Mononuclear cell (primary cell): ENCODE results near the gene TAF7. TPM values are rescaled to one million over a fixed set of nuclear protein-coding genes. Genes with fewer than 3 reads are reported as not detected.
"Not testable (repeated sequence)": the region's sequence is repeated elsewhere in the genome, so short reads cannot be mapped to it uniquely, and the experiment has no call there.

Experiments
- H3K27me3 ChIP-seq: 2 replicates; pipeline ENCODE4 v1.6.0; 2011; ENCODE audit warnings: low read length, control low read depth; ENCODE audit not compliant: insufficient read depth
- H3K4me1 ChIP-seq: 2 replicates; pipeline ENCODE4 v1.5.1; 2011; ENCODE audit warnings: mild to moderate bottlenecking, low read length, control low read depth; ENCODE audit not compliant: insufficient read depth
- H3K4me3 ChIP-seq: 2 replicates; pipeline ENCODE4 v1.5.1; 2011; ENCODE audit warnings: mild to moderate bottlenecking, low read length, moderate library complexity
- H3K9me3 ChIP-seq: 2 replicates; pipeline ENCODE4 v1.5.1; 2011; ENCODE audit warnings: low read depth, mild to moderate bottlenecking, control low read depth, low read length
- total RNA-seq: library from RNA; depleted of rRNA; stranded (reverse); fragments of >200 nt; gene quantifications from one replicate; pipeline ENCODE4 v1.2.3, GENCODE V29; 2012

TAF7 gene
- total RNA-seq, 1 donor: 76.5 TPM

DNA sequence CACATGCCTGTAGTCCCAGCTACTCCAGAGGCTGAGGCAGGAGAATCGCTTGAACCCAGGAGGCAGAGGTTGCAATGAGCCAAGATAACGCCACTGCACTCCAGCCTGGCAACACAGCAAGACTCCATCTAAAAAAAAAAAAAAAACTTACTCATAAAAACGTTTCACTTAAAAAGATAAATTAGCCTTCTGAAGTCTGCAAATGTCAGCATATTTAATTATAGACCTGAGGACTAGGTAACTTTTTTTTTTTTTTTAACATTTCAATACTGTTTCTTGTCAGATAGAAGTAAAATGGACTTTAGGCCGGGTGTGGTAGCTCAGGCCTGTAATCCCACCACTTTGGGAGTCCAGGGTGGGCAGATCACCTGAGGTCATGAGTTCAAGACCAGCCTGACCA is 3.6 kb downstream of the TAF7 start:
- Histone ChIP-seq H3K4me1 (peaks cover 11% of the 10 kb centered on the region), H3K9me3 (peaks cover 73% of the 10 kb centered on the region)
- not testable (repeated sequence) for H3K4me3 ChIP-seq, H3K27me3 ChIP-seq

DNA sequence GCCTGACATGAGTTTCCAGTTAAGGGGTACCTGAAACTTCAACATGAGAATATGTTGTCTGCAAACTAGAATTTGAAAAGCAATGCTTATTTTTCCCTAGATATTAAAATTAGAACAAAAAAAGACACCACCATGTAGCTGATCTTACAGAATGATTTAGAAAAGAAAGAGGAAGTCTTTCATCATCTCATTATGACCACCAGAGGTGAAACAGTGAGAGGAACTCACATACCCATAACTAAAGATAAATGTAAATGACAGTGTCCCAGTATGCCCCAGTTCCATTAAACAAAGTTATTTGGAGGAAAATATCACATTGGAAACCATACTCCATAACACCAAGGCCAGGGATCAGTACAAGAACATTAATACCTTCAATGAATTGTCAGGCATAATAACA is 6.9 kb downstream of the TAF7 start:
- H3K4me1 ChIP-seq: no peaks in the 10 kb centered on the region
- no peaks in the 10 kb centered on the region for H3K27me3 ChIP-seq
- peaks cover 82% of the 10 kb centered on the region for H3K9me3 ChIP-seq
- H3K4me3 ChIP-seq: no peak overlapping the region

DNA sequence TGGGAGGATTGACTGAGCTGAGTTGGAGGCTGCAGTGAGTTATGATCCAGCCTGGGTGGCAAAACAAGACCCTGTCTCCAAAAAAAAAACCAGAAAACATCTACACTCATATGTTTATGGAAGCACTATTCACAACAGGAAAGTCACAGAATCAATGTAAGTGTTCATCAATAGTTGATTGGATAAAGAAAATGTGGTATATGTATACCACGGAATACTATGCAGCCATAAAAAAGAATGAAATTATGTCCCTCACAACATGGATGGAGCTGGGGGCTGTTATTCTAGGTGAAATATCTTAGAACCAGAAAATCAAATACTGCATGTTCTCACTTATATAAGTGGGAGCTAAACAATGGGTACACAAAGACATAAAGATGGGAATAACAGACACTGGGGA is 14.0 kb downstream of the TAF7 start:
- Histone ChIP-seq H3K4me1 (no peaks in the 10 kb centered on the region), H3K27me3 (no peaks in the 10 kb centered on the region), H3K9me3 (peaks cover 58% of the 10 kb centered on the region), H3K4me3 (no peak overlapping the region)

DNA sequence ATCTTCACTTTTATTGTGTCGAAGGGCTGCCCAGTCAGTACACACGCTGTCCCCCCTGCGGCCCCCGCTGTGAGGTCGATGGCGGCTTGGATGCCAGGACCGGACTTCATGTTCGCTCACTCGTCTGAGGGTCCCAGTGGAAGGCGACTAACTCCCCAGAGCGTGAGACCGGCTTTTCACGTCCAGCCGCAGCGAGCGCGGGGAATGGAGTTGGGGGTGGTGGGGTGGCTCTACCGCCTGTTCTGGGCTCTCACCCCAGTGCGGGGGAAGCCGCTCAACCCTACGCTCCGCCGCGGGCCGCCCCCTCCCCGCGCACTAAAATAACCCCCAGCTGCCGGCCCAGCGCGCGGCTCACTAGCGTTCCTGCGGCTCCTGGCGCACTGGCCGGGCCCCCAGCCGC is 16.8 kb downstream of the TAF7 start, which contains the start of gene SLC25A2:
Gene SLC25A2 (minus strand): TSS at position 294 of the 400 bp plus-strand sequence. CDS start 184 bp downstream, at position 110.
- H3K27me3 ChIP-seq: no peaks in the 10 kb centered on the region
- peaks cover 56% of the 10 kb centered on the region for H3K9me3 ChIP-seq
- no peaks in the 10 kb centered on the region for H3K4me1 ChIP-seq
- H3K4me3 ChIP-seq: no peak within 1 kb of the TSS

DNA sequence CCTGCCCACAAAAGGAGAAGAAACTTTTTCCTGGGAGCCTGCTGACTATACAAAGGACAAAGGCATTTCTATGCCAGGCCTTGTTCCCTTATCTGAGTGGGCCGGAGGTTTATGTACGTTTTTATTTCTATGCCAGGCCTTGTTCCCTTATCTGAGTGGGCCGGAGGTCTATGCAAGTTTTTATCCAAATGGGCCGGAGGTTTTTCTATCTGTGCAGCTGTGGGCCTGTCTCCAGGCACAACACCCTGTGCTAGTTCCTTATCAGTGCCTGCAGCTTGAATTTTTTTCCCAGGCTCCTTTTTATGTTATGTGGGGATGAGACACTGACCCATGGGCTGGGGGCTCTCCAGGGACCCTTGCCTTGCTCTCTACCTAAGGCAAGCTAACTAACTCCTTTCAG is 22.2 kb downstream of the TAF7 start:
- no peaks in the 10 kb centered on the region for H3K4me1 ChIP-seq
- H3K27me3 ChIP-seq: no peaks in the 10 kb centered on the region
- no peak overlapping the region for H3K4me3 ChIP-seq
- peaks cover 54% of the 10 kb centered on the region for H3K9me3 ChIP-seq

DNA sequence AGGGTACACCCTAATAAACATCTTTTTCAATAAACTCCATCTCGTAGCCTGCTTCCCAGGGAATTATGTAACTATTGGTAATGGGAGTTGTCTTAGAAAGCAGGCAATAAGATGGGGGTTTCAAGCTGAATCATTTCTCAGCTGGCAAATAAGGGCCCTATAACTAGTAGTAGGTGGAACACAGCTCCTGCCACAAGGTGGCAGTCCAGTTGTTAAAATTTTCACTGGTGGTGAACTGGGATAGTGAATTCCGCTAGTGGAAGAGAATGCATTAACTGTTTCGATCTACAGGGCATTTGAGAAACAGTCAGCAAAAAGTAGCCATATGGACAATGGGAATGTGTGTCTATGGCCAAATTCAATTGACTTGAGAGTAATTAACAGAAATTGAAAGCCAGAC is 47.7 kb downstream of the TAF7 start:
- Histone ChIP-seq H3K4me3 (no peak overlapping the region), H3K4me1 (no peaks in the 10 kb centered on the region), H3K27me3 (no peaks in the 10 kb centered on the region), H3K9me3 (peaks cover 73% of the 10 kb centered on the region)

DNA sequence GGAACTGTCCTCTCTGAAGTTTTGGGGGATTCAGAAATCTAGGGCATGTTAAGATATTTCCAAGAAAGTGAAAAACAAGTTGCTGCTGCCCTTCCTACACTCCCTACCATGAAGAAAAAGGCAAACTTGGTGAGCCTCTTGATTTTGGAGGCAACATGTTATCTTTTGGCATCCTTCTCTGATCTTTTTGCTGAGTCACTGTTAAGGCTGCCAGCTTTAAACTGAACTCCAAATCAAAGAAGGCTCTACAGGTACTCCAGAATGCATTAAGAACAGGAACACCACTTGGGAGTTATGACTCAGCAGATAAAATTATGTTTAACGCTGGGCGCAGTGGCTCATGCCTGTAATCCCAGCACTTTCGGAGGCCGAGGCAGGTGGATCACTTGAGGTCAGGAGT is 51.4 kb downstream of the TAF7 start:
- Histone ChIP-seq H3K4me1 (no peaks in the 10 kb centered on the region), H3K27me3 (no peaks in the 10 kb centered on the region), H3K9me3 (peaks cover 89% of the 10 kb centered on the region), H3K4me3 (no peak overlapping the region)

Other genes with a start within 250 kb of the TAF7 start
- 0.10 TPM for gene PCDHB2, start 226.2 kb downstream of the TAF7 start, total RNA-seq
- gene PCDHB3, start 220.3 kb downstream of the TAF7 start, total RNA-seq: under 0.01 TPM
- not detected for gene PCDHB4, start 199.0 kb downstream of the TAF7 start, total RNA-seq
- gene PCDHB5, start 185.6 kb downstream of the TAF7 start, total RNA-seq: 0.10 TPM
- not detected for gene PCDHB6, start 170.7 kb downstream of the TAF7 start, total RNA-seq
- under 0.01 TPM for gene PCDHB7, start 148.1 kb downstream of the TAF7 start, total RNA-seq
- not detected for gene PCDHB8, start 143.0 kb downstream of the TAF7 start, total RNA-seq
- gene PCDHB16, start 138.4 kb downstream of the TAF7 start, total RNA-seq: not detected
- 0.31 TPM for gene PCDHB9, start 133.6 kb downstream of the TAF7 start, total RNA-seq
- gene PCDHB10, start 128.4 kb downstream of the TAF7 start, total RNA-seq: not detected
- not detected for gene PCDHB11, start 121.2 kb downstream of the TAF7 start, total RNA-seq
- gene PCDHB12, start 112.1 kb downstream of the TAF7 start, total RNA-seq: not detected
- not detected for gene PCDHB13, start 106.9 kb downstream of the TAF7 start, total RNA-seq
- gene PCDHB14, start 97.4 kb downstream of the TAF7 start, total RNA-seq: not detected
- gene PCDHB15, start 75.4 kb downstream of the TAF7 start, total RNA-seq: not detected
- gene SLC25A2, start 16.7 kb downstream of the TAF7 start, total RNA-seq: 0.73 TPM
- not detected for gene PCDHGA1, start 9.7 kb upstream of the TAF7 start, total RNA-seq
- not detected for gene PCDHGA2, start 18.0 kb upstream of the TAF7 start, total RNA-seq
- 0.10 TPM for gene PCDHGA3, start 23.0 kb upstream of the TAF7 start, total RNA-seq
- not detected for gene PCDHGB1, start 29.3 kb upstream of the TAF7 start, total RNA-seq
- gene PCDHGA4, start 34.2 kb upstream of the TAF7 start, total RNA-seq: 0.21 TPM
- 0.63 TPM for gene PCDHGB2, start 39.2 kb upstream of the TAF7 start, total RNA-seq
- gene PCDHGA5, start 43.4 kb upstream of the TAF7 start, total RNA-seq: 0.21 TPM
- 0.63 TPM for gene PCDHGB3, start 49.5 kb upstream of the TAF7 start, total RNA-seq
- 0.10 TPM for gene PCDHGA6, start 53.1 kb upstream of the TAF7 start, total RNA-seq
- gene PCDHGA7, start 62.0 kb upstream of the TAF7 start, total RNA-seq: 0.42 TPM
- 0.31 TPM for gene PCDHGB4, start 66.9 kb upstream of the TAF7 start, total RNA-seq
- 0.10 TPM for gene PCDHGA8, start 71.8 kb upstream of the TAF7 start, total RNA-seq
- 0.84 TPM for gene PCDHGB5, start 77.2 kb upstream of the TAF7 start, total RNA-seq
- gene PCDHGA9, start 82.0 kb upstream of the TAF7 start, total RNA-seq: 0.42 TPM
- 0.63 TPM for gene PCDHGB6, start 87.2 kb upstream of the TAF7 start, total RNA-seq
- gene PCDHGA10, start 92.2 kb upstream of the TAF7 start, total RNA-seq: 0.52 TPM
- 0.31 TPM for gene PCDHGB7, start 96.9 kb upstream of the TAF7 start, total RNA-seq
- gene PCDHGA11, start 100.3 kb upstream of the TAF7 start, total RNA-seq: 0.21 TPM
- 0.10 TPM for gene PCDHGA12, start 109.7 kb upstream of the TAF7 start, total RNA-seq
- 0.42 TPM for gene PCDHGC3, start 155.2 kb upstream of the TAF7 start, total RNA-seq
- gene PCDHGC4, start 164.2 kb upstream of the TAF7 start, total RNA-seq: 0.10 TPM
- not detected for gene PCDHGC5, start 168.3 kb upstream of the TAF7 start, total RNA-seq